Brain microvascular endothelial cell (primary cell): ENCODE results near the gene TMEM123.

Source experiments
- DNase-seq: peaks from one replicate; pipeline ENCODE4 v3.0.0-alpha.2; 2020
- H3K27ac ChIP-seq: fragments of 250-450 bp; sonication (Bioruptor Pico); 2 replicates; pipeline ENCODE4 v1.5.1; 2020; ENCODE audit warnings: mild to moderate bottlenecking, moderate library complexity
- H3K27me3 ChIP-seq: fragments of 250-450 bp; sonication (Bioruptor Pico); replicated peaks from 2 replicates; pipeline ENCODE4 v1.5.1; 2020; ENCODE audit warnings: mild to moderate bottlenecking
- H3K36me3 ChIP-seq: fragments of 250-450 bp; sonication (Bioruptor Pico); replicated peaks from 2 replicates; pipeline ENCODE4 v1.5.1; 2020; ENCODE audit warnings: mild to moderate bottlenecking
- H3K4me3 ChIP-seq: 2 replicates; pipeline ENCODE4 v1.5.1; 2011; ENCODE audit warnings: low read depth, mild to moderate bottlenecking, control low read depth, low read length, moderate library complexity
- CTCF ChIP-seq: IDR thresholded peaks from 2 replicates; pipeline ENCODE4 v1.5.1; 2011; ENCODE audit warnings: low read depth, mild to moderate bottlenecking, moderate library complexity, low read length, control low read depth, inconsistent platforms; ENCODE audit errors: missing control alignments
- in situ Hi-C: cut with HindIII; loops from 2 replicates; pipeline ENCODE4 v1.10.0; 2017; ENCODE audit warnings: low sequenced_read_pairs, low pct_ligation_motif_present

Gene TMEM123

GRCh38 chr11:102495161-102496042 lies 42.8 kb upstream of the TMEM123 start:
- H3K4me3 ChIP-seq: no peak overlapping the region
- TF ChIP-seq CTCF: peak; percentile 63
- in situ Hi-C loops: no loop called here
- no peaks in the 10 kb centered on the region for H3K36me3 ChIP-seq
- no peak overlapping the region for H3K27ac ChIP-seq
- peak; percentile 43 for DNase-seq
- no peaks in the 10 kb centered on the region for H3K27me3 ChIP-seq

GRCh38 chr11:102494216-102494615 lies 41.7 kb upstream of the TMEM123 start:
- no peak for TF ChIP-seq CTCF
- Histone ChIP-seq H3K4me3 (no peak overlapping the region), H3K36me3 (no peaks in the 10 kb centered on the region), H3K27me3 (no peaks in the 10 kb centered on the region), H3K27ac (no peak overlapping the region)
- in situ Hi-C loops: no loop called here
- peak; percentile 28 for DNase-seq

- no peak overlapping the region for H3K4me3 ChIP-seq
- no peaks in the 10 kb centered on the region for H3K27me3 ChIP-seq
- in situ Hi-C loops: no loop called here
- H3K36me3 ChIP-seq: no peaks in the 10 kb centered on the region
- H3K27ac ChIP-seq: no peak overlapping the region
- no peak for DNase-seq
- no peak for TF ChIP-seq CTCF
These were observed 41.0 kb upstream of the TMEM123 start for GRCh38 chr11:102493524-102493923.

- Histone ChIP-seq H3K4me3 (no peak overlapping the region), H3K27ac (no peak overlapping the region), H3K27me3 (no peaks in the 10 kb centered on the region), H3K36me3 (no peaks in the 10 kb centered on the region)
- in situ Hi-C loops: no loop called here
- no peak for TF ChIP-seq CTCF
- DNase-seq: no peak
These were observed 39.4 kb upstream of the TMEM123 start for GRCh38 chr11:102491969-102492368.

GRCh38 chr11:102489186-102490145 lies 36.9 kb upstream of the TMEM123 start:
- Histone ChIP-seq H3K4me3 (no peak overlapping the region), H3K27me3 (no peaks in the 10 kb centered on the region), H3K27ac (no peak overlapping the region), H3K36me3 (no peaks in the 10 kb centered on the region)
- in situ Hi-C loops: no loop called here
- DNase-seq: no peak
- TF ChIP-seq CTCF: no peak
